Measurements from ENCODE around the gene SORL1.
"Not testable (repeated sequence)": the region's sequence is repeated elsewhere in the genome, so short reads cannot be mapped to it uniquely, and the experiment has no call there.

The SORL1 gene

GRCh38 chr11:121500275-121500674, 48.2 kb downstream of the SORL1 start:
- no peak for TF ChIP-seq CTCF (conservative IDR thresholded peaks at IDR 0.05; ENCODE audit: low read depth, low read length)
- H3K9ac ChIP-seq: no peak overlapping the region
- H3K27me3 ChIP-seq (ENCODE audit: insufficient read depth, low read depth): no peaks in the 10 kb centered on the region
- H4K20me1 ChIP-seq (ENCODE audit: insufficient read depth): no peaks in the 10 kb centered on the region
- no peak overlapping the region for H2AFZ ChIP-seq (ENCODE audit: low read depth)
- H3K79me2 ChIP-seq (ENCODE audit: insufficient read depth, low read depth): no peaks in the 10 kb centered on the region
- no peak overlapping the region for H3K4me2 ChIP-seq
- H3K4me3 ChIP-seq (IDR thresholded peaks at IDR 0.05; ENCODE audit: insufficient read depth, low read depth, low read length): no peak overlapping the region
- no peak overlapping the region for H3K27ac ChIP-seq
- no peaks in the 10 kb centered on the region for H3K4me1 ChIP-seq (ENCODE audit: low read depth, poor library complexity, severe bottlenecking)
- no peaks in the 10 kb centered on the region for H3K36me3 ChIP-seq (ENCODE audit: insufficient read depth)

DNA sequence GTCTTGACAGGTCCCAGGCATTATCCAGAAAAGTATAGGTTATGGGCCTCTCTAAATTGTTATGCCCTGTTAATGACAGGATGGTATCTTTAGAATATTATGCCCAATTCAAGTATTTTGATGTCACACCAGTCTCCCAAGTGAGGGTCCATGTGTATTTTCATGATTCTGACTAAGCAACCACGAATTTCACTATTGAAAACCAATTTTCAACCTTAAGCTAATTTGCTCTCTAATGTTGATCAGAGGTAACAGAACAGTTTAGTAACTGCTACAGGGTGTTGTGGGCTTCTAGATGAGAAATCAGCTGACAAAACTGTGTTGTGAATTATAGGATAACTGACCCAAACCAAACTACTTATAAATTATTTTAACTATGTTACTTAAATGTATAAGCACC, 48.6 kb downstream of the SORL1 start:
- no peaks in the 10 kb centered on the region for H4K20me1 ChIP-seq (ENCODE audit: insufficient read depth)
- H3K79me2 ChIP-seq (ENCODE audit: insufficient read depth, low read depth): no peaks in the 10 kb centered on the region
- TF ChIP-seq CTCF (conservative IDR thresholded peaks at IDR 0.05; ENCODE audit: low read depth, low read length): no peak

DNA sequence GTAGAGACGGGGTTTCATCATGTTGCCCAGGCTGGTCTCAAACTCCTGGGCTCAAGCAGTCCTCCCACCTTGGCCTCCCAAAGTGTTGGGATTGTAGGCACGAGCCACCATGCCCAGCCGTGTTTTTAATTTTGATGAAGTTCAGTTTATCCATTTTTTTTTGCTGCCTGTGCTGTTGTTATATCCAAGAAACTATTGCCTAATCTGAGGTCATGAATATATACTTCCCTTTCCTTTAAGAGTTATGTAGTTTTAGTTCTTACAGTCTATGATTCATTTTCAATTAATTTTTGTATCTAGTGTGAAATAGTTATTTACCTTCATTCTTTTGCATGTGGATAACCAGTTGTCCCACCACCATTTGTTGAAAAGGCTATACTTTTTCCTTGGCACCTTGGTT, 50.9 kb downstream of the SORL1 start:
- Histone ChIP-seq H3K9ac (no peak overlapping the region), H3K79me2 (ENCODE audit: insufficient read depth, low read depth) (no peaks in the 10 kb centered on the region), H3K4me2 (no peak overlapping the region), H4K20me1 (ENCODE audit: insufficient read depth) (no peaks in the 10 kb centered on the region), H3K27me3 (ENCODE audit: insufficient read depth, low read depth) (no peaks in the 10 kb centered on the region), H2AFZ (ENCODE audit: low read depth) (no peak overlapping the region), H3K27ac (no peak overlapping the region), H3K36me3 (ENCODE audit: insufficient read depth) (no peaks in the 10 kb centered on the region), H3K4me3 (IDR thresholded peaks at IDR 0.05; ENCODE audit: insufficient read depth, low read depth, low read length) (no peak overlapping the region), H3K4me1 (ENCODE audit: low read depth, poor library complexity, severe bottlenecking) (no peaks in the 10 kb centered on the region)
- TF ChIP-seq CTCF (conservative IDR thresholded peaks at IDR 0.05; ENCODE audit: low read depth, low read length): no peak

More for the DNA sequence above, 48.6 kb downstream of the SORL1 start:
- H3K27ac ChIP-seq: no peak overlapping the region
- no peak overlapping the region for H3K4me3 ChIP-seq (IDR thresholded peaks at IDR 0.05; ENCODE audit: insufficient read depth, low read depth, low read length)
- no peak overlapping the region for H2AFZ ChIP-seq (ENCODE audit: low read depth)
- H3K4me2 ChIP-seq: no peak overlapping the region
- H3K27me3 ChIP-seq (ENCODE audit: insufficient read depth, low read depth): no peaks in the 10 kb centered on the region
- H3K36me3 ChIP-seq (ENCODE audit: insufficient read depth): no peaks in the 10 kb centered on the region
- H3K9ac ChIP-seq: no peak overlapping the region
- H3K4me1 ChIP-seq (ENCODE audit: low read depth, poor library complexity, severe bottlenecking): no peaks in the 10 kb centered on the region

GRCh38 chr11:121506237-121506636, 54.1 kb downstream of the SORL1 start:
- not testable (repeated sequence) for H2AFZ ChIP-seq (ENCODE audit: low read depth); H3K9ac ChIP-seq; H3K79me2 ChIP-seq (ENCODE audit: insufficient read depth, low read depth); H3K36me3 ChIP-seq (ENCODE audit: insufficient read depth); H3K4me1 ChIP-seq (ENCODE audit: low read depth, poor library complexity, severe bottlenecking); H3K27me3 ChIP-seq (ENCODE audit: insufficient read depth, low read depth); H3K27ac ChIP-seq; H3K4me3 ChIP-seq (IDR thresholded peaks at IDR 0.05; ENCODE audit: insufficient read depth, low read depth, low read length); H4K20me1 ChIP-seq (ENCODE audit: insufficient read depth); H3K4me2 ChIP-seq

DNA sequence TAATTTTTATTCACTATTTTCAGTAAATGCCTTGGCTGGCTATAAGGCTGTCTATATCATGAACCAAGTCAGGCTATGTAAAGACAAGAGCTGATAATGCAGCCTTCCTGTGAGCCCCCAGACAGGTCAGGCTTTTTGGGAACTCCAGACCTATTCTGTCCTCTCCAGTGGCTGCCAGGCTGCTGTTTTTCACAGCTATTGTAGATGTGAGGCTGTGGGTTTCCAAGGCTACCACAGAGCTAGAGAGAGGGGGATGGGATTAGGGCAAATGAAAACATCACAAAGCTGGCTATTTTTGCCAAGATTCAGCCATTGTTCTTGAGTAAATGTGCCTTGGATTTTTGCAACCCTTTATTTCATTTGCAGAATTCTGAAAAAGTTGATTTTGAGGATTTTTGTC, 56.3 kb downstream of the SORL1 start:
- Histone ChIP-seq H3K27me3 (ENCODE audit: insufficient read depth, low read depth) (no peaks in the 10 kb centered on the region), H3K27ac (no peak overlapping the region), H4K20me1 (ENCODE audit: insufficient read depth) (no peaks in the 10 kb centered on the region), H3K36me3 (ENCODE audit: insufficient read depth) (no peaks in the 10 kb centered on the region), H3K4me1 (ENCODE audit: low read depth, poor library complexity, severe bottlenecking) (no peaks in the 10 kb centered on the region), H3K4me2 (no peak overlapping the region), H3K4me3 (IDR thresholded peaks at IDR 0.05; ENCODE audit: insufficient read depth, low read depth, low read length) (no peak overlapping the region), H2AFZ (ENCODE audit: low read depth) (no peak overlapping the region), H3K79me2 (ENCODE audit: insufficient read depth, low read depth) (no peaks in the 10 kb centered on the region), H3K9ac (no peak overlapping the region)
- no peak for TF ChIP-seq CTCF (conservative IDR thresholded peaks at IDR 0.05; ENCODE audit: low read depth, low read length)
